HPDE6-E6E7 (cell line): ENCODE results near the gene CACNA1C.

ENCODE experiments used
- DNase-seq: peaks from one replicate; pipeline ENCODE4 v3.0.0; 2011; ENCODE audit warnings: missing footprints; ENCODE audit errors: extremely low spot score

The CACNA1C gene

DNA sequence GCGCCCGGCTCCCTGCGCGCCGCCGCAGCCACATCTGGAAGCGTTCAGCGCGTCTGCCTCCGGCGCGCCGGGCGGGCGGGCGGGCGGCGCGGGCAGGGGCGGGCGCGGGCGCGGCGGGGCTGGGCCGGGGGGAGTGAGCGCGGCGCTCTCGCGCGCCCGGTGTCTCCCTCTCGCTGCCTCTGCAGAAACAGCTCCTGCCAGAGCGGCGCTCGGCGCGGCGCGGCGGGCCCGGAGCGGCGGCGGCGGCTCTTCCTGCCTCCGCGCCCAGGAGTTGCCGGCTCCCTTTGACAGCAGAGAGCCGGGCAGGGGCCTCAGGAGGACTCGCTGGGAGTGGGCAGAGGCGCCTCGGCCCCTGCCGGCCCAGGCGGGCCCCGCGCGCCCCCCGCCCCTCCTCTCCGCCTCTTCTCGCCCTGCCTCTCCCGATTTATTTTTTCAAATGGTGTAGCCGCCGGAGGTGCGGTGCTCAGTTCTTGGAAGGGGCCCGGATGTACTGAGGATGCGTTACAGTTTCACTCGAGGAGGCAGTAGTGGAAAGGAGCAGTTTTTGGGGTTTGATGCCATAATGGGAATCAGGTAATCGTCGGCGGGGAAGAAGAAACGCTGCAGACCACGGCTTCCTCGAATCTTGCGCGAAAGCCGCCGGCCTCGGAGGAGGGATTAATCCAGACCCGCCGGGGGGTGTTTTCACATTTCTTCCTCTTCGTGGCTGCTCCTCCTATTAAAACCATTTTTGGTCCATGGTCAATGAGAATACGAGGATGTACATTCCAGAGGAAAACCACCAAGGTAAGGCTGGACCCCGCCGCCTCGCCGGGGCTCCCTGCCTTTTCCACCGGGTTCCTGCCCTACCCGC, at the start of gene CACNA1C:
Gene CACNA1C (plus strand): TSS at position 162 of the 853 bp plus-strand sequence. CDS start 576 bp downstream, at position 738.
- no peak for DNase-seq

DNA sequence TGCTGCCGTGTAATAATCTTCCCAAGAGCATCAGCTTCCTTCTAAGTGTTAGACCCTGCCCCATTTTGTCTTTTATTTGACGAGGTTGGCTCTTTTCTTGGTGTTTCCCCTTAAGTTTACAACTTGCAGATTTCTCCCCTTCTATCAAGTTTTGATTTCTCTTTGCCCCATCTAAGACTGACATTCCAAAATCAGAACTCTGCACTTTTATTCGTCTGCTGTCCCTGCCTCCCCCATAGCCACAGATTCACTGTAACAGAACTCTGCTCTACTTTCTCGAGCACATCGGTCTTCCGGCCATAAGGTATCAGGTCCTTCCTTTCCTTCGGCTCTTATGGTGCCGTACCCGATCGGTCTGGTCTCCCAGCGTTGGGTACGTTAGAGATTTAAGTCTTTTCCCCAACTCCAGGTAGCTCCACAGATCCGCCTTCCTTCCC, 49.1 kb upstream of the CACNA1C start:
- DNase-seq: no peak

DNA sequence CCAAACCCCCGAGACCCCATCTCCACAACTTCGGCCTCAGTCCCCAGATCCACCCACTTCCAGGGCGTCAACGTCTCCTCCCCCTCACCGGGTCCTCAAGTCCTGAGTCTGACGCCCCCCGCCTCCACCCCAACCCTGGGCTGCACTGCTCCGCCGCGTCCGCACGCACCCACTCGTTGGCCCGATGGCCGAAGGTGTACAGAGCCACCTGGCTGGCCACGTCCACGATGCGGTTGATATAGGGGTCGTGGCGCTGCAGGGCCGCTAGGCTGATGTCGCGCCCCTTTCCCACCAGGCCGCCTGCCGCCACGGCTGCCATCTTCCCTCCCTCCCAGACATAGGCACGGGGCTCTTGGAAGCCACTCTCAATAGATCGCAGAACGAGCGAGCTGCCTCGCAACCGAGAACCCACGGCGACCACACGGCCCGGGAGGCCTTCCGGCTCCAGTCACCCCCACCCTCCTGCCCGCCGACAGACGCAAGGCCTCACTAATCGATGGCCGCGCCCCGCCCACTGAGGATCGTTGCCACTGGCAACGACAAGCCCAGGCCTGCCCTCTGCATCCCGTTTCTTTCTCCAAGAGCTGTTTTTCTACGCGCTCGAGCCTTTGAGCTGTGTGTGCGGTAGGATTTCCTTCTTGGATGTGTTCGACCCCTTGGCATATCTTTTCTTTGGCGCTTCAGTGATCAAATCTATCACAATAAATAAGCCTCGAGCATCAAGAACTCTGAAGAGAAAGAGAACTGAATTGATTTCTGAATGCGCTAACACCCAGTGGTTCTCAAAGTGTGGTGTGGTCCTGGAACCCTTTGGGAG, 48.5 kb upstream of the CACNA1C start, which contains the start of gene DCP1B:
Gene DCP1B (minus strand): TSS at position 345 of the 817 bp plus-strand sequence. CDS start 26 bp downstream, at position 319.
- DNase-seq: peak; percentile 80

DNA sequence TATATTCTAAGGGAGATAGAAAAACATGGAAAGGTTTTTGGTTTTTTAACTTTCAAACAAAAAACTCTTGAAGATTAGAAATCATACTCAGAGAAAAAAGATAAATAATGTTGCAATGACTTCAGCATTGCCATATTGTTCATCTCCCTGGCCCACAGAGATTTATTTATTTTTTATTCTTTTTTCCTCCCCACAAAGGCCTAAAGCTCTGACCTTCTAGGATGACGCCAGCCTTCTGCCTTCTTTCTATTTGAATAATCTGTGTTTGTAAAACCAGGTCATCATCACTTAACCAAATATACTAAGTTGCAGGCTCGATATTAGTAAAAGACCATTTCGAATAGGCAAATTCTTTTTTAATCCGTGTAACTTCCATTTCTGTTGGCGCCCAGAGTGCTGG, 44.1 kb upstream of the CACNA1C start:
- DNase-seq: no peak

DNA sequence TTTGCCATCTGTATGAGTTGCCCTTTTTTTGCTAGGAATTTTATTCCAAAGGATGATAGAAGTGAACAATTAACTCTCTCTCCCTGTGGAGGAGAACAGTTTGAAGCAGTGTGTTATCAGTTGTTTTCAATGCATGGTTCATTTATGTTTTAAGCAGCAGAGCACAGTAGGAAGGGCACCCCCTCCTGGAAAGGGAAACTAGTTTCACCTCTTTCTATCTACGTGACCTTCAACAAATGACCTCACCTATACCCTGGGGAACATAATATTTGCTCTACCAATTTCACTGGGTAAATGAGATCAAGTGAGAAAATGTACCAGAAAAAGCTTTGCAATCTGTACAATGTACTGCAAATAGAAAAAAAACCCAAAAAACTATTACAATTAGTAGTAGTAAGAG, 43.2 kb upstream of the CACNA1C start:
- DNase-seq: no peak

DNA sequence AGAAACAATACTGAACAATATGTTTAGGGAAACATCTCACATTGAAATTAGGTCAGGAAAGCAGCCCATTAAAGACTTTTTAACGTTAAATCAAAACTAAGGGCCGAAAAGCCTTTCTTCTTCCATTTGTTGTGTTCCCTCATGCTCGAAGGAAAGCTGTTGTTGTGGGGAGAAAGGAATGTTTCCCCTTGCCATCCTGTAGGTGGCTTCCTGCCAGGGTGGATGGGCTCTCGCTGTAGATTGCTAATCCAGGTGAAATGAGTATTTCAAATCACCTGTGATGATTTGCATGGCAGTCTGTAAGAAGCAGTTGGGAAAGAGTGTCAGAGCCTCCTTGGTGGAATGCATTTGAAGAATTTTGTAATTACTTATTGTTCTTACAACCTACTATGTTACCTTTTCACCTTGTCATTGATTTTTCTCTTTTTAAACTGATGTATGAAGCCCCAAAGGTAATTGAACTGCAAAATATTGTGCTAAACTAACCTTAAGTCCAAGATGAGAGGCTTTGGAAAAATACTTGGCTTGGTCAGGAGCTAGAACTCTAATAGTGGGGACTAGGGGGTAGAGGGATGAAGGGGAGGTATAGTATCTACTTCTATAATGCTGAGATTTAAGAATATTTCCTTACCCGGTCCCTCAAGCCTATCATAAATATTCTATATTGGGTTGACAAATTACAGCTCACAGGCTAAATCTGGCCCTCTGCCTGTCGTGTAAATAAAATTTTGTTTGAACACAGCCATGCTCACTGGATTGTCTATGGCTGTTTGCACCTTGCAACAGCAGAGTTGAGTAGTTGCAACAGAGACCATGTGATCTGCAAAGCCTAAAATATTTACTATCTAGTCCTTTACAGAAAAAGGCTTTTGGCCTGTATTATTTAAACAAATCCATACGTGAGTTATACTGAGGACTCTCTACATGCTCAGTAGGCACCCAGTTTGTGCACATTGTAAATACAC, 40.9 kb upstream of the CACNA1C start:
- no peak for DNase-seq

DNA sequence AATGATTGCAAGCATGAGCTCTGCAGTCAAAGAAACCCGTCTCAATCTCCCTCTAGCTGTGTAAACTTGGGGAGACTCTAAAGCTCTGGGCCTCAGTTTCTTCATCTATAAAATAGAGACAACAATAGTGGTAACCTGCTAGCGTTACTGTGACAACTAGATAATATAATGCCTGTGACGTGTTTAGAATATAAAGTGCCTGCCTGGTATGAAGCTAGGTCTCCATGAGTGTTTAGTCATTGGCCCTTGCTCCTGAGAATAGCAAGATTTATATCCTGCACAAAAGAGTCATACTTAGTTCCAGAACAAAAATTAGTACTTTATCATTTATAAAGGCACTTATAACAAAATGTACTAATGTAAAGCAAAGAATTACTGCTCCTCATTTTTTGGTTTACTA, 39.7 kb upstream of the CACNA1C start:
- DNase-seq: no peak

DNA sequence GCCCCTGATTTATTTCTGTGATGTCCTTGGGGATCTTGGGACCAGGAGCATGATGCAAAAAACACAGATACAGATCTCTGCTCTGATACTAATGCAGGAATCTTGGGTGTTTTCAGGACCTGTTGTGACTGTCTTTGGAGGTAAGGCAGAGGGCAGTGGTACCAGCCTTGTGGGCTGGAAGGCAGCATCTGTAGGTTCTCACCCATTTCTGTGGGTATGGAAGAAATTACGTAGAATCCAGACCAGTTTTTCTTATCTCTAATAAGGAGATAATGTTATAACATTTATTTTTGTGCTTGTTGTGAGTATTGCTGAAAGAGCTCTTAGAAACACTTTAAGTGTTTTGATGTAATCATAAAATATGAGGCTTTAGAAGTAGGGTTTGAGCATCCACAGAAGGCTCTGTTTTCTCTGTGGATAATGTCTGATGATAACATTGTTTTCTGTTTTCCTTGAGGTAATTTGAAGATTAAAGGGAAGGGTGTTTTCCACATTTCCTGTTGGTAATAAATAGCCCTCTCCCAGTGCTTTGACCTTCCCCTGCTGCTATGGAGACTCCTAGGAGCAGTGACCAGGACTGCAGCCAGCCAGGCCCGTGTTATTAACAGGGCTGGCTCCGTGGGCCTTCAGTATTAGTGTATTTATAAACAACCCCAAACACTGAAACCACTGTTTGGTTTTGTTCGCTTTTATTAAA, 39.1 kb upstream of the CACNA1C start:
- no peak for DNase-seq

DNA sequence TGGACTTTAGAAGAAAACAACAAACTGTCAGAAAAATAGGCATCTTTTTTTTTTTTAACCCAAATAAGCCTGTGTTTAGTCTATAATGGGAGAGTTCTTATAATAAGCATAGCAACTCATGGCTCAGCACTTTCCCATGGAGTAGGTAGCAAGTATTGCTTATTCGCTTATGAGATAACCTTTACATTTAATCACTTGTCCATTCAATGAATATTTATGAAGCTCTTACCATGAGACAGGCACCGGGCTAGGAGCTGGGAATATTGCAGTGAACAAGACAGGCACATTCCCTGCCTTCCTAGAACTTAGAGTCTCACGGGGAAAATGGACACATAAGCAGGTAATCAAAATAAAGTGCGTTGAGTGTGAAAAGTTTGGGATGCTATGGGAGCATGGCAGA, 38.6 kb upstream of the CACNA1C start:
- DNase-seq: no peak

DNA sequence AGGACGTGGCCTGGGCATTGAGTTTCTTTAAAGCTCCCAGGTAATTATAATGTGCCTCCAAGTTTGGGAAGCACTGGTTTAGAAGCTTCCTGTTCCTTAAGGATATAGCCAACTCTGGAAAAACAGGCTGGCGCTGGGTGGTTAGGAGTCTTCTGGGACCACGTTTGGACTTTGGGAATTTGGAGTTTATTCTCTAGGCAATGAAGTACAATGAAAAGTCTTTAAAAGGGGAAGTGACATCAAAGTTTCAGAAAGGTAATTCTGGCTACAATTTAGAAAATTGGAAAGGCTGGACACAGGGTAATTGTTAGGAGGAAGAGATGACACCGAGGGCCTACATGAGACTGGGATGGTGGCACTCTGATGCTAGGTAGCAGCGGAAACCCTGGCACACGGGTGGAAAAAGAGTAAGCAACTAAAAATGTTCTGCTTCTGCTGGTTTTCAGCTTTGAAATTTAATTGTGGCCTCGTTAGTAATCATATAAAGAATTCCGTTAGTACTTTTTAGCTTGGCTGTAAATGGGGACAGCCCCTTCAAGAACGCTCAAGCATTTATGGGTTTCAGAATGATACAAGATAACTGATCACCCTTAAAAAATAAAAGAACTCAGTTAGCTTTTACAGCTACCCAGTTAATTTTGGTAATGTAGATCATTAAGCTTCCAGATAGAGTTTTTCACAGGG, 35.8 kb upstream of the CACNA1C start:
- no peak for DNase-seq

DNA sequence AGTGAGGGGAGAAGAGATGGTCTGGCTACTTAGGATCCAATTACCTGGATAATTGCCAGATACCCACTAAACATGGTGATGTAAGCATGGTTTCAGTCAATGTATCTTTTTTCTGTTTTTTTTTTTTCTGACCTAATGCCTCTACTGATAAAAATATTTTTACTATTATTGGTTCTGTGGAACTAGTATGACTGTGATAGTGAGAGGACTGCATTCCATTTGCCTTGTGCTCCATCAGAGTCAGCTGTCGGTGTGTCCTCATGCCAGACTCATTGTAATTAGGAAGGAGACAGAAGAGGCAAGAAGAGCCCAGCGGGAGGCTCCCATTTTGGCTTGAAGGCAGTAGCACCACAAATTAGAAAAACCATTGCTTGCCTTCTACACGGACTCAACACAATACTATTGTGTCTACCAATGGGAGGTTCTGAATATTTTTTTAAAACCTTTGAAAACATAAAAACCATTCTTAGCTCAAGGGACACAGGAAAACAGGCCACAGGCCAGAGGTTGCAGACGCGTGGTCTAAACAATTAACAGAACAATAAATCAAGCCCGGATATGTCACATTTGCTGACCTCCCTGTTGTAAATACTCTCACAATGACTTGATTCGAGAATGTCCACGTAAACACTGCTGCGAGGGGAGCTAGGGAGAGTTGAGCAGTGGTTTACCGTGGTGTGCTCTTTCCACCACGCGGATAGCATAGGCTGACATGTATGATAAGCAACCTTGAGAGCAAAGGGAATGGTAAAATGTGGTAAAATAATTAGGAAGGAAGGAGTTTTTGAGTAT, 35.0 kb upstream of the CACNA1C start:
- DNase-seq: no peak

DNA sequence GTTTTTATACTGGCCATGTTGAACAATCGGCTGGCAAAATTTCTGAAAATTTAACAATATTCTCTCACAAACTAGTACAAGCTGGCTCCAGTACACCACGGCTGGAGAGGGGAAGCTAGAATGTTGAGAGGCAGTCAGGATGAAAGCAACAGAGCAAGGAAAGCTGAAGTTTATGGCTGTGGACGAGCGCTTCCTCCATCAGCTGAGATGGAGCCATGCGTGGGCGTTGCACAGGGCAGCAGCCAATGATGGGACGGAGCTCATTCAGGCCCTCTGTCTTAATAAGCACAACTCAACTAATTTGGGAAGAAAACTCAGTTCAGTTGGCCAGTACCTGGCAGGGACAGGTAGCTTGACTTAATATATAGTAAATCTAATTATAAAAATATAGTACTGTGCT, 34.4 kb upstream of the CACNA1C start:
- no peak for DNase-seq

DNA sequence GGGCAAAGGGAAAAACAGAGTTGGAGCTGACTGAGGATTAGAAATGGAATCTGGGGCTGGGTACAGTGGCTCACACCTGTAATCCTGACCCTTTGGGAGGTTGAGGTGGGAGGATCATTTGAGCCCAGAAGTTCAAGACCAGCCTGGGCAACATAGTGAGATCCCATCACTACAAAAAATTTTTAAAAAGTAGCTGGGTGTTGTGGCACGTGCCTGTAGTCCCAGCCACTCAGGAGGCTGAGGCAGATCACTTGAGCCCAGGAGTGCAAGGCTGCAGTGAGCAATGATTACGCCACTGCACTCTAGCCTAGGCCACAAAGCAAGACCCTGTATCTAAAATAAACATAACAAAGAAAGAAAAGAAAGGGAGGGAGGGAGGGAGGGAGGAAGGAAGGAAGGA, 33.7 kb upstream of the CACNA1C start:
- DNase-seq: no peak

DNA sequence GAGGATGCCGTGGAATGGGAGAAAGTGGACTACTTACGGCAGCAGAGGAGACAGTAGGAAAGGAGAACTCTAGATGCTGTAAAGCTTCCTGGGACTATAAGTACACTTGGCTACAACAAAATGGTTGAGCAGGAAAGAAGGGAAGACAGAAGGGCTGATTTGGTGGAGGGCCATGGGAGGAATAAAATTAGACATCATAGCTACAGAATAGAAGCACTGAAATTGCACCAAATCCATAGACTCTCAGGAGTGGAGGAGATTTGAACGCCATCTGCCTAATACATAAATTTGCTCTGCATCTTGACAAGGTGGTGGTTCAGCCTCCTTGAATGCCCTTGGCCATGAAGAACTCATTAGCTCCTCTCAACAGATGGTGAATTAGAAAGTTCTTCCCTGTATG, 32.3 kb upstream of the CACNA1C start:
- no peak for DNase-seq

DNA sequence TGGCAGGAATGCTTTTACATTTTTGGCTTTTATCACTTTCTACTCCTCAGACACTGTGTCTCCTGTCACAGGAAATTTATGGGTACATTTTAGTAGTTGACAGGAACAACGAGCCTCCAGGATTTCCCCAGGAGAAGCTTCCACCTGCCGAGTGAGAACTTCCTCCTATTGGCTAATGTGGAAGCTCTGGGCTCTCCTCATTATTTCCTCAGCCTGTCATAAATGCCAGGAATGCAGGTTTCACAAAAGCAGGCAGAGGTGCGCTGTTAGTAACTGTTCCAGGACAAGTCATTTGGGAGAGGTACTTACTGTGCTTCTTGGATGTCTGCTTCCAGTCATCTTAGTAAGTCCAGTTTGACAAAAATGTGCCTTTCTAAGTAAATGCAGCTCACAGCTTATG, 29.4 kb upstream of the CACNA1C start:
- DNase-seq: no peak

DNA sequence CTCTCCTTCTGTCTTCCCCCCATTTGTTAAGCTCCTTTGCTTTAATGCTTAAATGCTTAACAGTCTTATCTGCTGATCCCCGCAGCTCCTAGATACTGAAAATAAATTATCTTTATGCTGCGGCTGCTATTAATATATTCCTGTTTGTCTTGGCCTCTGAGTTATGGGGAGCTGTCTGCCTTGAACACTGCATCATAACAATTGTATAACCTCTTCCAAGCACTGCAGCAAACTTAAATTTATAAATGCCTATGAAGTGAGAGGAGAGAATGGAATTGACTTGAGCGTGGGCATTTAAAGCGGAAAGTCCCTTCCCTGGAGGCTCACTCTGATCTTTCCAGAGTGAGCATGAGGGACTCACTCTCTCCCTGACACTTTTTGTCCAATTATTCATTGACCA, 25.4 kb upstream of the CACNA1C start:
- no peak for DNase-seq

DNA sequence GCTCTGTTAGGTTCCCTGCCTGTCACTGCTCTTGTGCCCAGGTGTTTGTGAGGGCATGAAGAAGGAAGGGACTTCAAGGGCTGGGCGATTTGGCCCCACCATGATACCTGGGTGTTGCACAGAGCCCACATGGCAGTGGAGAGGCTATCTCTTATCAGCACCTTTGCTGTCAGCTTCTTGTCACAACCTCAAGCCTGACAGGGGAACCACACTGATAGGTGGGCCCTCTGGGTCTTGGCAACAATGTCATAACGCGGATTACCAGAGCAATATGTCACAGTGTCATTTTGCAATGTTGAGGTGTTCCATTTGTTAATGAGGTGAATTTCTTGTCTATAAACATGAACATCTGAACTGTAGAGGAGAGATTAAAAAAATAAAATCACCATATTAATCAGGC, 22.9 kb upstream of the CACNA1C start:
- DNase-seq: no peak

DNA sequence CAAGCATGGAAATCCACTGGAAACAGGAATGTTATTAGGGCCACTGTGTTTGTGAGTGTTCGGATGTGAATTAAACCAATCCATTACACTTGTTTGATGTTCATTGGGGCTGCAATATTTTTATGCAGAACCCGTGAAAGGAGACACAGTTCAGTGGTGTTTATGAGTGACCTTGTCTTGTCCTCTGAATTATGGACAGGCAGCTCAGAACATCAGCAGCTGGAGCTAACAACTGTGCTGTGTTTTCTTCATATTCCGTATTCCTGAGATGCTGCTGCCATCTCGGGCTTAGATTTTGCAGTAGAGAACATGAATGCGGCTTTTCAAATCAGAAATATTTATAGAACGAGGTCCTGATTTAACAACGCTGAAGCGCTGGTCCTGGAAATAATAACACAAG, 20.3 kb upstream of the CACNA1C start:
- DNase-seq: no peak

DNA sequence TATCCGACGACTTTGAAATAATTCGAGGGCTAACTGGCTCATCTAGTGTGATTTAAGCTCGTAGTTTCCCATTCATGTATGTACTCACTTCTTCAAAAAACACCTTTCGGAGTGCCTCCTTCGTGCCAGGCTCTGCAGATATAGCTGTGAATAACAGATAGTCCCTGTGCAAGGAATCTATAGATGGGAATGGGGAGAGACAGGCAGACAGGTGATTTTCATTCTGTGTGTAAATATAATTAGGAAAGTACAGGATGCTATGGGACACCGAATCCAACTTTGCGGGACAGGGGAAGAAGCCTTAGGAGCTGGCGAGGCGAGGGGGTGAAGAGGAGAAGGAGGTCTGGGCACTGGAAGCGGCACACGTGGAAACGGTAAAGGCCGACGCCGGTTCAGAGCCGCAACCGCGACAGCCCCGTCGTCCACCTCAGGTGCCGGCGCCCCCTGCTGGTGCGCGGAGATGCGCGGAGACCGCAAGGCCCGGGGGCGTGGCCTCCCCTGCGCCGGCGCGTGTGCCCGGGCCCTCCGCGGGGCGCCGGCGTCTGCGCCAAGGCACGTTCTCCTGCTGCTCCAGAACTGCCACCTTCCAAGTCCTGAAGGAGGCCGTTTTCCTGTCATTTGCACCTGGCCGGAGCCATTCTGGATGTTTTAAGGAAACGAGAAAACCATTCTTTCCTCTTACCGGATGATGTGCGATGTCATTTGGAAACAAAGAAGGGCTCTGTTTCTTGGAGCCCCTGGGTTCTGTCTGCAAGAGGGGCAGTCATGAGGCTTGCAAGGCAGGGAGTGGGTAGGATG, 18.0 kb upstream of the CACNA1C start:
- peak; percentile 65 for DNase-seq
